GM21786 (cell line): ENCODE measurements around the gene VTN.

Experiments used
- ATAC-seq: cut with Tn5 transposase; IDR thresholded peaks from one replicate; pipeline ENCODE4 v1.9.1; 2021; ENCODE audit not compliant: unreplicated experiment

Gene VTN, protein sequence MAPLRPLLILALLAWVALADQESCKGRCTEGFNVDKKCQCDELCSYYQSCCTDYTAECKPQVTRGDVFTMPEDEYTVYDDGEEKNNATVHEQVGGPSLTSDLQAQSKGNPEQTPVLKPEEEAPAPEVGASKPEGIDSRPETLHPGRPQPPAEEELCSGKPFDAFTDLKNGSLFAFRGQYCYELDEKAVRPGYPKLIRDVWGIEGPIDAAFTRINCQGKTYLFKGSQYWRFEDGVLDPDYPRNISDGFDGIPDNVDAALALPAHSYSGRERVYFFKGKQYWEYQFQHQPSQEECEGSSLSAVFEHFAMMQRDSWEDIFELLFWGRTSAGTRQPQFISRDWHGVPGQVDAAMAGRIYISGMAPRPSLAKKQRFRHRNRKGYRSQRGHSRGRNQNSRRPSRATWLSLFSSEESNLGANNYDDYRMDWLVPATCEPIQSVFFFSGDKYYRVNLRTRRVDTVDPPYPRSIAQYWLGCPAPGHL

GRCh38 chr17:28370035-28370743, at the start of gene VTN:
Gene VTN, minus strand, starts transcription at chr17:28370307. Its CDS starts 104 bp downstream, at chr17:28370203.
- no peak for ATAC-seq

DNA sequence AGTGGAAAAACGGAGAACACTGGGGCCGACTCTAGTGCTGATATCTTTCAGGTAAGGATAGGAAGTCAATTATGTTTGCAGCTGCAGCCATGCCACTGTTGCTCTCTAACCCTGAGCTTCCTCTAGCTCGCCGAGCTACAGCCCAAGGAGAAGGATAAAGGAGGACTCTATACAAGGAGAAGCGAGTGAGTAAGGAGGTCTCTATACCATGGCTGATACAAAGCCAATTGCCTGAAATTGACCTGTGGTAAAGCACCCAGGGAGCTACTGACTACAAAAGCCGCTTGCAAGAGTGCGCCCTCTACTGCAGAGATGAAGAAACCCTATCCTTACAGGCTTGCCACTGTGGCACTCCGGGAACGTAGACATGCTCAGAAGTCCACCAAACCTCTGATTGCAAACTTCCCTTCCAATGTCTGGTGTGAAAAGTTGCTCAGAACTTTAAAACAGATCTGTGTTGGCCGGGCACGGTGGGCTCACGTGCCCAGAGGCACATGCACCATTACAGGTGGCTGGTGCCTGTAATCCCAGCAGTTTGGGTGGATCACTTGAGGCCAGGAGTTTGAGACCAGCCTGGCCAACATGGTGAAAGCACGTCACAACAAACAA, 46.7 kb upstream of the VTN start:
- no peak for ATAC-seq

DNA sequence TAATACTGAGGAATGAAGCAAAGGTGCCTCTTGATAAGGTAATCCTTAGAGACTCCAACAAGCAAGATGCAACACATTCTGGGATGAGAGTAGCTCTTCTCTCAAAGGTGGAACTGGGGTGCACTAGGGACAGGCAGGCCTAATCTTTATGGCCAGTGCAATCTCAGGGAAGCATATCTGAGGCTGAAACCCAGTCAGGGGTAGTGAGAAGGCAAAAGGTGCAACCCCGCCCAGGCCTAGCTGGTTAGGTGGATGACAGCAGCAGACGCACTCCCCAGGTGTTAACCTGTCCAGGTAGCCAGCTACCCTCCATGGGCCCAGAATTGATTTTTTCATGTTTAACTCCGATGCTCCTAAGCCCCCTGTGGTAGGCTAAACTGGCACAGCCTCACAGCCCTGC, 45.8 kb upstream of the VTN start:
- no peak for ATAC-seq

- ATAC-seq = no peak
Measured at GRCh38 chr17:28413804-28414203, 43.7 kb upstream of the VTN start.

- no peak for ATAC-seq
Measured at GRCh38 chr17:28412099-28412498, 42.0 kb upstream of the VTN start.

GRCh38 chr17:28407974-28408306, 37.8 kb upstream of the VTN start:
- ATAC-seq = no peak

GRCh38 chr17:28407130-28407973, 37.2 kb upstream of the VTN start:
- ATAC-seq = no peak

- ATAC-seq = no peak
Measured at GRCh38 chr17:28406473-28406814, 36.3 kb upstream of the VTN start.

GRCh38 chr17:28405632-28406472, 35.7 kb upstream of the VTN start, which contains the start of gene SLC46A1:
Gene SLC46A1, minus strand, starts transcription at chr17:28406212. Its CDS starts 98 bp downstream, at chr17:28406114.
- ATAC-seq = peak; percentile 58

DNA sequence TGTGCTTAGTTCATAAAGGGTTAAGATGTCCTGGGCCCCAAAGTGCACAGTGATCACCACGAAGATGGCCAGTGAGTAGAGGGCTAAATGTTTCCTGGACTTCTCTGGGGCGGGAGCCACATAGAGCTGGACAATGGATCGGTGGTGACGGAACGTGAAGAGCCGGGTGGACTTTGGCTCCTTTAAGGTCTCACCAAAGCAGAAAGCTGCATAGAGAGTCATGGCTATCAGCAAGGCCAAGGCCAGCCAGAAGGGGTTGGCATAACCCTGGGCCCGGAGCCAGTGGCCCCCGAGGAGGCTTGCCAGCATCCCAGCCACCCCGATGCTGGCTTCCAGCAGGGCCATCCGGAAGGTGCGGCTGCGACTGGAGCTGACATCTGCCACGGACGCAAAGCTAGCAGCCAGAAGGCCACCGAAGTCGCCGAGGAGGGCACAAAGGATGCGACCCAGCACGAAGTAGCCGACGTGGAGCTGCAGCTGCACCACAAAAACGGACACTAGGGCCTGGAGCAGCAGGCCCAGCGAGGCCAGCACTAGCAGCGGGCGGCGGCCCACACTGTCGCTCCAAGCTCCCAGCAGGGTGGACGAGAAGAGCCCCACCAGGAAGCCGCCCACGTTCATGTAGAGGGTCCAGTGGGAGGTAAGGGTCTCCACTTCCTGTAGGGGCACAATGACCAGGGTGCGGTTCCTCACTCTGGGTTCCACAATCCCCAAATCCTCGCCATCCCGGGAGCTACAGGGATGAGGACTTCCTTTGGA, 34.9 kb upstream of the VTN start:
- ATAC-seq = no peak

GRCh38 chr17:28404461-28404811, 34.3 kb upstream of the VTN start:
- ATAC-seq = no peak

DNA sequence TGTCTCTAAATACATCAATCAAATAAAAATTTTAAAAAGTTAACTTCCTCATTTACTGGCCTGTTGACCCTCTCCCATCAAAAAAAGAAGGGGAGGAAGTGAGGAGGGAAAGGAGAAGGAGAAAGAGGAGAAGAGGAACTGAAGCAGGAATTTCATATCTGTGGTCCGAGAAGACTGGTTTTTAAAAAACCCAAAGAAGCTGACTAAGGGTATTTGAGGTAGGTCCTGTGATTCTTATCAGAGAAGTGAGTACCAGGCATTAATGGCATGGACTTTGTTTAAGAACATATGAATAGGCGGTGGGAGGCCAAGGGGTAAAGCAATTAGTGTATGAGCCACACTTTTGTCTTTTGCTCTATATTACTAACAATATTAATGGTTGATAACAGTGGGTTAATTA, 33.9 kb upstream of the VTN start:
- no peak for ATAC-seq

DNA sequence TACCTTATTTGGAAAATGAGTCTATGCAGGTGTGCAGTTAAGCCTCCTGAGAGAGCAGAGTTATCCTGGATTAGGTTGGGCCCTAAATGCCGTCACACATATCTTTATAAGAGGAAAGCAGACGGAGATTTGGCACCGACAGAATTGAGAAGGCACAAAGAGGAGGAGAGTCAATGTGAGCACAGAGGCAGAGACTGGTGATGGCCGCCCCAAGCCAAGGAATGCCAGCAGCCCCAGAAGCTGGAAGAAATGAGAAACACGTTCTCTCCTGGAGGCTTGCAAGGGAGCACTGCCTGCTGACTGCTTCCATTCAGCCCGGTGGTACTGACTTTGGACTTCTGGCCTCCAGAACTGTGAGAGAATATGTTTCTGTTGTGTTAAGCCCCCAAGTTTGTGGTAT, 32.7 kb upstream of the VTN start:
- no peak for ATAC-seq

DNA sequence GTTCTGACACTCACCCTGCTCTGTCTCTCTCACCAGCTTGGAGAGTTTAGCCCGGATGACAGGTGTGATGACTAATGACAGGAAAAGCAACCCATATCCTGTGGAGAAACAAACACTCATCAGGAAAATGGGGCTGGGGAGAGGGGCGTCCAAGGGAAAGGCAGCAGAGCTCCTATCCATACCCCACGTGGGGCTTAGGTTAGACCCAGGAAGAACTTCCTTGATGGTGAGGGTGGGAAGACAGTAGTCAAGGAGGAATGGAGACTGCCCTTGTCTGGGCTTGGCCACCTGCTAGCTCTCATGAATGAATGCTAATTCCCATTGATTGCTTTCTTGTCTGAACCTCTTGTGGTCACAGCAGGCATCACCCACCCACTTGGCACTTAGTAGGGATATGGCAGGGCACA, 32.1 kb upstream of the VTN start:
- ATAC-seq = no peak

DNA sequence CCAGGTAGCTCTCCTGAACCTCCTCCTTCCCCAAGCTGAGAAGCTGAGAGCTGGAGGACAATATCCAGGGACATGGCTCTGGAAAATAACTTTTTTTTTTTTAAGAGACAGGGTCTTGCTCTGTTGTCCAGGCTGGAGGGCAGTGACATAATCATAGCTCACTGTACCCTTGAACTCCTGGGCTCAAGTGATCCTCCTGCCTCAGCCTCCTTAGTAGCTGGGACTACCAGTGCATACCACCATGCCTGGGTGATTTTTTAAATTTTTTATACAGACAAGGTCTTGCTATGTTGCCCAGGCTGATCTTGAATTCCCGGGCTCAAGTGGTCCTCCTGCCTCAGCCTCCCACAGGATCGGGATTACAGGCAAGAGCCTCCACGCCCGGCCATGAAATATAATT, 29.7 kb upstream of the VTN start:
- ATAC-seq = no peak

DNA sequence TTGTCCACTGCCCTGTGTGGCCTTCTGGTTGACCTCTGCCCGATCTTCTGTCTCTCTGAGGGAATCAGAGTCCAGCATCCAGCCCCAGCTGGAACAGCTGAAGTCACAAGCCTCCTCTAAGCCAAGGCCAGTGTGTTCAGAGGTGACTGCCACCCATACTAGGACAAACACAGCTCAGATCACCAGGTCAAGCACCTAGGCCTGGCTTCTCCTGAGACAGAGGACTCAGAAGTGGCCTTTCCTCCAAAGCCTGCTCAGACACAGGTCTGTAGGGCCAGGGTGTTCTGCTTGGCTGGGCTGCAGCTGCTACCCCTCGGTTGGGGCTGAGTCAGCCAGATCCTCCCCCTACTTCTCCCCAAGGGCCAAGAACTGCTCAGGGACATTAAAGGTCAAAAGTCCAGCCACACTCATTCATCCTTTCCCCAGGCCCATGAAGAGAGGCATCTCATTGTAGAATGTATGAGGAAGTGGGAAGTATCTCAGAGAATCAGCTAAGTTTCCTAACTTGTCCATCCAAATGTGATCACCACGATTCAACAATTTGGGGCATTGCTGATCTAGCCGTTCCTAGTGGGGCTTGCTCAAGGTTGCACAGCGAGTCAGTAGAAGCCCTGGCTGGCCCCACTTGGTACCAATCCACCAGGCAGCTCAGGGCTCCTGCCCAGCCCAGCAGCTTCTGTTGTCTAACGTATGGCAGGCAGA, 28.3 kb upstream of the VTN start:
- ATAC-seq = peak; percentile 52

DNA sequence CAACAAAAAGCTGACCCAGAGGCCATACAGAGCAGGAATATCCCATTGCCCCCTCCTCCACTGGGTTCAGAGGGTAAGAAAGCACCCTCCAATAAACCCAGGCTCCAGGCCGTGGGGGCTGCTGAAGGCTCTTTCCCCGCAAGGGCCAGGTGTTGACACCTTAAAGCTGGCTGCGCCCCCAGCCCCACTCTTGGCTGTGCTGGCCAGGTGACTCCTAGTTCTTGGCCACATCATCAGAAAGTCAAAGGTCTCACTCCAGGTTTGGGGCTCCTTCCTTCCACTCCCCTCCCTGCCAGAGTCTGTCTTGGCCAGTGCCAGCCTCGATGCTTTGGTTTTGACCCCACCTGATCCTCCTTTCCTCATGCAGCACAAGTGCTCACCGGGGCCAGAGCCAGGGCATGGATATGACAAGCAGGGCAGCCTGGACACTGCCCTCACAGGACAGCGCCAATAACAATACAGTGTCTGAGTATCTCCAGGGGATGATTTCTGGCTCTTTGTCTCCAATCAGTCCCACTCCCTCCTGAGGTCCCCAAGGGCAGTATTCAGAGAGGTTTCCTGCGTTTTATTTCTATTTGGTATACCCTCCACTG, 27.7 kb upstream of the VTN start:
- no peak for ATAC-seq

- no peak for ATAC-seq
Measured at GRCh38 chr17:28397275-28397674, 27.2 kb upstream of the VTN start.
